DLD1 (cell line): ENCODE data around the gene IHH.

Source experiments
- in situ Hi-C: cut with HindIII; loops from 2 replicates; pipeline ENCODE4 v1.10.0; 2017; ENCODE audit warnings: low sequenced_read_pairs

Gene IHH

GRCh38 chr2:219042157-219042556 lies 18.6 kb downstream of the IHH start:
- in situ Hi-C loops: loop anchor here (10.0 kb wide), 1 partner anchor 223 kb away; no protein-coding TSS in a partner anchor

DNA sequence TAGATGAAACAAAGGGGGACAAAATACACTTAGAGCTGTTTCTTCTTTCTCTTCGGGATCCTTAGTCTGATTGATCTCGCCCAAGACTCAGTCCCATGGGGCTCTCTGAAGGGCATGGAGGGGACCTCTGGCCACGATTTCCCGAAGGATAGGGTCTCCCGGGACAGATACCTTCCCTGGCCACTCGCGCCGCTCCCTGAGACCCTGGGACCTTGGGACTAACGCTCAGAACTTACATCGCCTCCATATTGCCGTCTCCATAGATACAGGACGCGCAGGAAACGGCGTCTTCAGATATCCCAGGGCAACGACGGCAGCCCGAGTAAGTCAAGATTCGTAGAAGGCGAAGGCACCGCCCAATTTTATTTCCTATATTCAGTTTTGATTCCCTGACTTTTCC lies 19.5 kb downstream of the IHH start, which contains the start of gene CFAP65:
TSS of gene CFAP65 (minus strand) at position 265 of the 400 bp plus-strand sequence. CDS start 2,468 bp downstream, outside the sequence.
- in situ Hi-C loops: loop anchor here (10.0 kb wide), 1 partner anchor 224 kb away; no protein-coding TSS in a partner anchor

DNA sequence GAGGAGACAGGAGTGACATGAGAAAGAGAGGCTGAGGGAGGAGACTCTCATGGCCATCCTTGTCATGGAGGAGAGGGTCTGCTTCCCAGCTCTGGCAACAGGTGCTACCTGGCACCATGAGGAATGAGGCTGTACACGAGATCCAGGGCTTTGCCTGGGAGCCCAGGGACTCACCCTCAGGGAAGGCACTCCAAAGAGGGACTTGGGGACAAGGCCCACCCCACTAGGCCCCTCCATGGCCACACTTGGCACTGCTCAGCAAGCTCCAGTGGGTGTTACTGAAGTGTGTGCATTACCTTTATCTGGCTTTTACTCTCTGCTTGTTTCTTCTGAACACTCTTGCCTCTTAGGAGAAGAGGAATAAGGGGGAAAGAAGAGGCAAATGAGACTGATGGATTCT lies 22.1 kb downstream of the IHH start:
- in situ Hi-C loops: no loop called here

DNA sequence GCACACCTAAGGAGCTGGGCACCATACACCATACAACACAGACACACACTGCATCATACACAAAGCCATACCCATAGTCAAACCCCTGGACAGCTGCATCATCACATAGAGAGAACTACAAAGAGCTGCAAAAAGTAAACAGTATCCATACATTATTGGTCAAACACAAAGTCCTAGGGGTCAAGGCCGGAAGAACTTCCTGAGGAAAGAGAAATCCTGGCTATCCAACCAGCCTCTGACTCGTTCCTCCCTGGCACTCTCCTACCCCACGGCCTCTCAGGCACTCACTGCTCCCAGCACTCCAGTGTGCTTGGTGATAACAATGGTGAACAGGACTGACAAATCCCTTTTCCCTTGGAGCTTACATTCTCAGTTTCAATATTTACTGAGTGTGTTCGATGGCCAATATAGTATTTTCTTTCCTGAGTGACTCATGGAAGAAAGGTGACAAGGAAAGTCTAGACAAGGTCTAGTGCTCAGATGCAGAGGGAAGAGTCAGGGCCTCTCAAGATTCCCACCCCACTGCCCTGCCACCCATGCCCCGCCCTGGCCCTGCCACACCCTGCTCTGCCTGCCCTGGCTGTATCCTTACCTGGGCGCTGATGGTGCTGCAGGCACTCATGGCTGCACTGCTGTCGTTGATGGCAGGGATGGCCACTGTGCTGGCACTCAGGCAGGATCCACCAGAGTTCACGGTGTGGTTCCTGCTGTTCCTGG lies 22.8 kb downstream of the IHH start:
- in situ Hi-C loops: no loop called here

GRCh38 chr2:219035942-219036341 lies 24.8 kb downstream of the IHH start:
- in situ Hi-C loops: no loop called here

DNA sequence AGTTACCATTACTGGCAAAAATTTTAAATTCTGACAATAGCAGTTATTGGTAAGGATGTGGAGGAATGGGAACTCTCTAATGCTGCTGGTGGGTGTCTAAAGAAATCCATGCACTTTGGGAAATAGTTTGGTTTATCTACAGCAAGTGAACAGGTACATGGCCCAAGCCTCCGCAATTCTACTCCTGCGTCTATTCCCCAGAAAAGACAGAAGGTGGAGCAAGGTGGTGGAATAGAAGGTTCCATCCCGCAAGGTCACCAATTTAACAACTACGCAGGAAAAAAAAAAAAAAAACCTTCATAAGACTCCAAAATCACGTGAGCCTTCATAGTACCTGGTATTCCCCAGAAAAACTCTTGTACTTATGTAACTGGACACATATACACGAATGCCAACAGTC lies 25.9 kb downstream of the IHH start:
- in situ Hi-C loops: no loop called here

DNA sequence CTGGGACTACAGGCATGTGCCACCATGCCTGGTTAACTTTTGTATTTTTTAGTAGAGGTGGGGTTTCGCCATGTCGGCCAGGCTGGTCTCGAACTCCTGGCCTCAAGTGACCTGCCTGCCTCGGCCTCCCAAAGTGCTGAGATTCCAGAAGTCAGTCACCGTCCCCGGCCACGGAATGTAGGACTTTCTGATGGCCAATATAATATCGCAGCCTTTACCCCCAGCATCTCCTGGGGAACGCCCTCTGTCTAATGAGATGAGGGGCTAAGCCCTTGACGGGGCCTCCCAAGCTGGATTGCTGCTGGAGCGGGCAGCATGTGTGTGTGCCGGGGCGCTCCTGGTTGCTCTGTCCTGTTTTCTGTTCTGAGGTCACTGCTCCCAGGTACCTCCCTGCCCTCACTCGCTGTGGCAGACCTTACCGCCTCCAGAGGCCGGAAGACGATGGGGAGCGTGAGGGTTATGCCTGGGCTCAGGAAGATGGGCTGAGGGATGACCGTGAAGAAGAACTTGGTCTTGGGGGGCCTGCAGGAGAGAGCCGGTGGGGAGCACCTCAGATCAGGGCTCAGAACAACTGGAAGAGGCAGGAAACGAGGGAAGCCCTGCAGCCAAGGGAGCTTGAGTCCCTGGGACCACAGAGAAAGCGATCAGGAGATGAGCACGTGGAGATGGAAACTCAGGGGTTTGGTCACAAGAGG lies 28.5 kb downstream of the IHH start:
- in situ Hi-C loops: no loop called here

GRCh38 chr2:219031005-219031738 lies 29.5 kb downstream of the IHH start:
- in situ Hi-C loops: no loop called here

- in situ Hi-C loops: no loop called here
Measured at GRCh38 chr2:219030177-219030940, 30.4 kb downstream of the IHH start.

GRCh38 chr2:219029829-219030165 lies 30.9 kb downstream of the IHH start:
- in situ Hi-C loops: no loop called here

GRCh38 chr2:219028996-219029828 lies 31.5 kb downstream of the IHH start:
- in situ Hi-C loops: no loop called here

GRCh38 chr2:219028141-219028540 lies 32.6 kb downstream of the IHH start:
- in situ Hi-C loops: no loop called here

- in situ Hi-C loops: no loop called here
Measured at GRCh38 chr2:219027511-219028055, 33.1 kb downstream of the IHH start.

DNA sequence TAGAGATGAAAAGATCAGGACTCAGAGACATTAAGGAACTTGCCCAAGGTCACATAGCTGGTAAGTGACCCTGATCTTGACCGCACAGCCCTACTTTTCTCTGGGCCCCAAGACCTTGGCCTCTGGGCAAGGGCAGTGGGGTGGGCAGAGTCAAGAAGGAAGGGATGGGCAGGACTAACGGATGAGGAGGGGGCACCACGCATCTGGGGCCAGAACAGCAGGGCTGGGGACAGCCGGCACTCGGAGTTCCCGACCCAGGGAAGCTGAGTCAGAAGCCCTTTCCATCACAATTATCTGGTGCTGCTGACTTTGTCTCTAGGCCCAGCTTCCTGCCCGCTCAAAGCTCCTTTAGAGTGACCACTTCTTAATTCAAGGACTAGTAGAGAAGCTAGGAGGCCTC lies 33.8 kb downstream of the IHH start:
- in situ Hi-C loops: no loop called here

DNA sequence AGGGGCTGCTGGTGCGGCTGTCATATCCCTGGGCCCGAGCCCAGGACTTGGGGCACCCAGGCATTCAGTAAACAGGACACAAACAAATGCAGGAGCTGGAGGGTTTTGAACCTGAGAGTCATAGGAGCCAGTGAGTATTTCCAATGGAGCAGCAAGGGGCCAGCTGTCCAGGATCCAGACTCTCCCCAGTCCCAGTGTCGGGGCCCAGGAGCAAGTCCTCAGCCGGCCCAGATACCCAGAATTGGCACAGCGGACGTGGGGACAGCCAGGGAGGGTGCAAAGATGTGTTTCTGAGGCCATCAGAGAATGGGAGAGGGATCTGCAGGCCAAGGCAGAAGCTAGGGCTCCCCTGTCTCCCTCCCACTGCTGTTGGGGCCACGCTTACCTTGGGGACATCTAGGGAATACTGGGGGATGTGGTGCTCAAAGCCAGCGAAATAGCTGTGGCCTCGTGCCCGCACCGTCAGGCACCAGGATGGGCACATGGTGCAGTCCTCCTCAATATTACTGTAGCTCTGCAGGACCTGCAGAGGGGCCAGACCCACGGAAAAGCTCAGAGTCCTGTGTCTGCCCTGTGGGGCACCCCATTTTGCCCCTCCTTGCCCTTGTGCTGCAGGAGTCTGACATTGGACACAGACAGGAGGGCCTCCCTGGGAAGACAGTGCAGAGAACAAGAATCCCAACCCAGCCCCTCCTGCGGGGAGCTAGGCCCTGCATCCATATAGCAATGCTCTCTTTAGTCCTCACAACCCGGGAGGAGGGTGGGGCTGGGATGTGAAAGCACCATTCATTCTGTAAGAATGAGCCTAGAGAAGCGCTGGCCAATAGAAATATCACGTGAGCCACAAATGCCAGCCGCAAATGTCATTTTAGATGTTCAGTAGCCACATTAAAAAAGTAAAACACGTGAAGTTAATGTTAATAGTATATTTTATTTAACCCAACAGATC lies 34.8 kb downstream of the IHH start:
- in situ Hi-C loops: no loop called here

DNA sequence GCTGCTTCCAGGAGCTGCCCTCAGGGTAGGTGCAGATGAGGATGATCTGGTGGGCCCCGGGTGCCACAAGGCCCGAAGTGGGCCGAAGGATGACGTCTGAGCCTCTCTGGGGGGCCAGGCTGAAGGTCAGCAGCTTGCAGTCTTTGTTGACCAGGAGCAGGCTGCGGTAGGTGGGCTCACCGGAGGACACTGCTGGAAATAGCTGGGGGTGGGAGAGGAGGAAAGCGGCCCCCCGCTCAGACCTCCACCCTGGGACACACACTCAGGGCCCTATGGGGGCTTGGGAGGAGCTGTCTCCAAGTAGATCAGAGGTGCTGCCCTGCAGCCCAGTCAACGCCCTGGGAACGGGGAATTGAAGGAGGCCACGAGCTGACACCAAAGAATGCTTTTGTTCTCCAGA lies 36.7 kb downstream of the IHH start:
- in situ Hi-C loops: no loop called here

GRCh38 chr2:219023045-219023605 lies 37.6 kb downstream of the IHH start:
- in situ Hi-C loops: no loop called here

- in situ Hi-C loops: no loop called here
Measured at GRCh38 chr2:219022616-219023015, 38.1 kb downstream of the IHH start.
